Tracheal epithelial cell (primary cell): ENCODE data around the gene LRMDA. TPM values are rescaled to one million over a fixed set of nuclear protein-coding genes. Genes with fewer than 3 reads are reported as not detected.

Experiments
- total RNA-seq: library from RNA; depleted of rRNA; stranded (reverse); fragments of >200 nt; gene quantifications from 2 replicates; pipeline ENCODE4 v1.2.1, GENCODE V29; 2014

The LRMDA gene
- 3.0 and 3.1 TPM in 2 replicates for total RNA-seq

GRCh38 chr10:75431180-75432111 is at the start of gene LRMDA:
Gene LRMDA (plus strand): TSS chr10:75431624.

DNA sequence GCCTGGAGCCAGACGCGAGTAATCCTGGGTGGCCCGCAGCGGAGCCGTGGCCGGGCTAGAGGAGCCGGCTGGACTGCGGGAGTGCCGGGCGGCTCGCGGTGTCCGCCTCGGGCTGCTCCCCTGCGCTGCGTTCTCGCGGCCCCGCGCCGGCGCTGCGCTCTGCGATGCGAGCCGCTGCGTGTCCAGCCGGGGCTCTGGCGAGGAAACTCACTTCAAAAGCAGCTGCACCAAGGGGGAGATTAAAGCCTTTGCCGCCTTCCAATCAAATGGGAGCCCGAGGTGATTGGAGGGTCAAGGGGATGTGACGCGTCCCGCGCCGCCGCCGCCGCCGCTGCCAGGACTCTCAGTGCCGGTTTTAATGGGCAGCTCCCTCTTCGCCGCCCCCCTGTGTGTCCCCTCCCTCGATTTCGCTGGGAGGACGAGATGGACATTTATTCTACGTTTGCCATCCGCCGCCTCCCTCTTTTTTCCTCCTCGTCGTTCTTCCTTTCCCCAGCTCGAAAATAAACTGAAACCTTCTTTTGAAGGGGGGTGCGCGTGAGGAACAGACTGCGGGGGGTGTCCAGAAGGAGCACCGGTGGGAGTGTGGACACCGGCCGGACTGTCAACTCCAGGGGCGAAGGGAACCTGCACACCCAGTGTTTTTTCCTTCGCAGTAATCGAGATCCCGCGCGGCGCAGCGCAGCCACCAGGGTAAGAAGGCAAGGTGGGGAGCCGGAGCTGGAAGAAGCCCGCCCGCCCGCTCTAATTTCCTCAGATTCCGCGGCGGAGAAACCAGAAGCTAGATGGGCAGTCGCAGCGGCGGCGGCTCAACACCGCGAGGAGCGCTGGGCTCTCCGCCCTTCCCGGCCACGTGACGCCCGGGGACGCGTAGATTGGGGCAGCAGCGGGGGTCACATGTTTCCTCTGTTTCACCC is 29.6 kb upstream of the LRMDA start, which contains the start of gene ZNF503:
ZNF503 (minus strand) TSS at position 196 of the 917 bp plus-strand sequence. CDS start 345 bp downstream, outside the sequence.

Other genes starting within 250 kb of the LRMDA start
- gene VDAC2, start 220.8 kb upstream of the LRMDA start, total RNA-seq, result 279 and 289 TPM in 2 replicates
- 27.1 and 42.2 TPM in 2 replicates for gene COMTD1, start 195.7 kb upstream of the LRMDA start, total RNA-seq
- 4.8 and 6.0 TPM in 2 replicates for gene ZNF503, start 29.9 kb upstream of the LRMDA start, total RNA-seq